Measurements from ENCODE around the gene KRT9.

- TF ChIP-seq, protein P1, sequence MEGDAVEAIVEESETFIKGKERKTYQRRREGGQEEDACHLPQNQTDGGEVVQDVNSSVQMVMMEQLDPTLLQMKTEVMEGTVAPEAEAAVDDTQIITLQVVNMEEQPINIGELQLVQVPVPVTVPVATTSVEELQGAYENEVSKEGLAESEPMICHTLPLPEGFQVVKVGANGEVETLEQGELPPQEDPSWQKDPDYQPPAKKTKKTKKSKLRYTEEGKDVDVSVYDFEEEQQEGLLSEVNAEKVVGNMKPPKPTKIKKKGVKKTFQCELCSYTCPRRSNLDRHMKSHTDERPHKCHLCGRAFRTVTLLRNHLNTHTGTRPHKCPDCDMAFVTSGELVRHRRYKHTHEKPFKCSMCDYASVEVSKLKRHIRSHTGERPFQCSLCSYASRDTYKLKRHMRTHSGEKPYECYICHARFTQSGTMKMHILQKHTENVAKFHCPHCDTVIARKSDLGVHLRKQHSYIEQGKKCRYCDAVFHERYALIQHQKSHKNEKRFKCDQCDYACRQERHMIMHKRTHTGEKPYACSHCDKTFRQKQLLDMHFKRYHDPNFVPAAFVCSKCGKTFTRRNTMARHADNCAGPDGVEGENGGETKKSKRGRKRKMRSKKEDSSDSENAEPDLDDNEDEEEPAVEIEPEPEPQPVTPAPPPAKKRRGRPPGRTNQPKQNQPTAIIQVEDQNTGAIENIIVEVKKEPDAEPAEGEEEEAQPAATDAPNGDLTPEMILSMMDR (IDR thresholded peaks at IDR 0.05 in 2 of 3, conservative IDR thresholded peaks at IDR 0.05 in 1 of 3; ENCODE audit: control insufficient read depth in 2 of 3, extremely low read depth in 1 of 3, insufficient read depth in 1 of 3, low read depth in 3 of 3, low read length in 3 of 3) = no peak
- no peak for TF ChIP-seq NFIC (IDR thresholded peaks at IDR 0.05; ENCODE audit: low read depth, low read length)
- TF ChIP-seq NR2C2 (IDR thresholded peaks at IDR 0.05; ENCODE audit: borderline replicate concordance, control insufficient read depth, insufficient read length, low read depth) = no peak
- no peak for TF ChIP-seq RBBP5 (conservative IDR thresholded peaks at IDR 0.05)
- no peak for TF ChIP-seq YY1 (IDR thresholded peaks at IDR 0.05; ENCODE audit: low read depth, low read length)
- TF ChIP-seq, protein P2, sequence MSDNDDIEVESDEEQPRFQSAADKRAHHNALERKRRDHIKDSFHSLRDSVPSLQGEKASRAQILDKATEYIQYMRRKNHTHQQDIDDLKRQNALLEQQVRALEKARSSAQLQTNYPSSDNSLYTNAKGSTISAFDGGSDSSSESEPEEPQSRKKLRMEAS (IDR thresholded peaks at IDR 0.05; ENCODE audit: low read depth, low read length) = no peak
- no peak for TF ChIP-seq IKZF2 (IDR thresholded peaks at IDR 0.05)
- no peak for TF ChIP-seq ZNF24 (IDR thresholded peaks at IDR 0.05)
- no peak for TF ChIP-seq SP1 (IDR thresholded peaks at IDR 0.05; ENCODE audit: low read depth, low read length)
- no peak for TF ChIP-seq CHD4 (IDR thresholded peaks at IDR 0.05)
- TF ChIP-seq REST (IDR thresholded peaks at IDR 0.05; ENCODE audit: low read depth, low read length) = no peak
- no peak for TF ChIP-seq ASH2L (IDR thresholded peaks at IDR 0.05; ENCODE audit: borderline replicate concordance, low read depth)
- TF ChIP-seq EP300 (IDR thresholded peaks at IDR 0.05; ENCODE audit: borderline replicate concordance in 1 of 2, control insufficient read depth in 1 of 2, low read depth in 2 of 2, low read length in 2 of 2) = no peak
These were observed 7.1 kb upstream of the KRT9 start for GRCh38 chr17:41578971-41579370.
